Colon (tissue), 2 donors: ENCODE measurements around the gene VGLL3.
"Not testable (repeated sequence)": the region's sequence is repeated elsewhere in the genome, so short reads cannot be mapped to it uniquely, and the experiment has no call there.

Experiments used
- FAIRE-seq: peaks from 2 replicates; lab custom pipeline; 2012; peaks lifted over from hg19 to GRCh38; lab: Jason Lieb, UNC
- donor health status: control.
- donor health status: control.

VGLL3 gene

DNA sequence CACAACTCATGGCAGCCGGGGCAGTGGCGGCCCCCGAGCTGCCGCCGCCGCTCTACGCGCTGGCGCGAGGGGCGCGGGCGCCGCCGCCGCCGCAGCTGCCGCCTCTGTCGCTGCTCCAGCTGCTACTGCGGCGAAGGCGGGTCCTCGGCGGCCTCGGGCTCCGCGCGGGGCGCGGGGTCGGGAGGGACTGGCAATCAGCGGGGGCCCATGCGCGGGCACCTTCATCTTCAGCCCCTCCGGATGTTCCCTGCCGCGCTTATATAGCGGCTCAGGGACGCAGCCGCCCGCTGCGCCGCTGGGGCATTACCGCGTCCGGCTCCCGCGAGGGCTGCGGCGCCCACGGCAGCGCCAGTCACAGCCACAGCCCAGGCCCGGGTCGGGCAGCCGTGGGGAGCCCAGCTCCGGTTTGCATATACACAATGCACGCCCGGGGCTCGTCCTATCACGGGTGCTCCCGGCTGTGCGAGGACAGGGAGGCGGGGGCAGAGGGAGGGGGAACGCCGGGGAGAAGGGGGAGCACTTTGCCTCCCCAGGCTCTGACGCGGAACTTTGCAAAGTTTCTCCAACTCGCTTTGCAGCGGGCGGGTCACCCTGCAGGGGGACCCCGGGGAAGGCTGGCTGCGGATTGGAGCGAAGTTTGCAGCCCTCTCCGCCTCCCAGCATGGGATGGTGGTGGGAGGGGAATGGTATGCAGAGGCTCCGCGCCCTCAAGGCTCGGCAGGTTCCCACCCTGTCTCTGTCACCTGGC is at the start of gene VGLL3:
VGLL3 (minus strand) TSS at position 416 of the 748 bp plus-strand sequence; CDS start at position 10, 406 bp downstream.
- no peak for FAIRE-seq

- FAIRE-seq, result no peak
These were observed 46.7 kb upstream of the VGLL3 start for GRCh38 chr3:87037652-87038051.

DNA sequence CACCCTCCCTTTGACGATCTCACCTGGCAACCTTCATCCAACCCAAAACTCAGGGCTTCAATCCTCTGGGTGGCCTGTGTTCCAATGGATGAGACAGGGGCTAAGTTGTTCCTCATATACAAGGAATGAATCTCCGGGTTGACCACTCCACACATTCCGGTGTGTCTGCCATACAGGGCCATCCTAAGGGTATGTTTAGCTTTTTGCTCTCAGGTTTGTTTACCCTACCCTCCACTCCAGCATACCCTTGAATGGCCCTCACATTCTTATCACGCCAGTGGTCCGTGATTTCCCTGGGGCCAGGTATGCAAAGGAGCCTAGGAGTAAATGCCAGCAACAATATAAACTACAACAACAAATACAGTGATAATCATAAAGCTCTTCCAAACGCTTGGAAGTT is 45.7 kb upstream of the VGLL3 start:
- FAIRE-seq, result no peak

- FAIRE-seq, result no peak
These were observed 44.4 kb upstream of the VGLL3 start for GRCh38 chr3:87035339-87035738.

- no peak for FAIRE-seq
These were observed 42.3 kb upstream of the VGLL3 start for GRCh38 chr3:87033205-87033604.

- no peak for FAIRE-seq
These were observed 35.0 kb upstream of the VGLL3 start for GRCh38 chr3:87025661-87026645.

DNA sequence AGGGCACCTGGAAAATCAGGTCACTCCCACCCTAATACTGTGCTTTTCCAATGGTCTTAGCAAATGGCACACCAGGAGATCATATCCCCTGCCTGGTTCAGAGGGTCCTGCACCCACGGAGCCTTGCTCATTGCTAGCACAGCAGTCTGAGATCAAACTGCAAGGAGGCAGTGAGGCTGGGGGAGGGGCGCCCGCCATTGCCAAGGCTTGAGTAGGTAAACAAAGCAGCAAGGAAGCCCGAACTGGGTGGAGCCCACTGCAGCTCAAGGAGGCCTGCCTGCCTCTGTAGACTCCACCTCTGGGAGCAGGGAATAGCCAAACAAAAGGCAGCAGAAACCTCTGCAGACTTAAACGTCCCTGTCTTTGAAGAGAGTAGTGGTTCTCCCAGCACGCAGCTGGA is 26.4 kb upstream of the VGLL3 start:
- FAIRE-seq, result not testable (repeated sequence)

GRCh38 chr3:87009271-87009670 is 18.3 kb upstream of the VGLL3 start:
- FAIRE-seq, result no peak

DNA sequence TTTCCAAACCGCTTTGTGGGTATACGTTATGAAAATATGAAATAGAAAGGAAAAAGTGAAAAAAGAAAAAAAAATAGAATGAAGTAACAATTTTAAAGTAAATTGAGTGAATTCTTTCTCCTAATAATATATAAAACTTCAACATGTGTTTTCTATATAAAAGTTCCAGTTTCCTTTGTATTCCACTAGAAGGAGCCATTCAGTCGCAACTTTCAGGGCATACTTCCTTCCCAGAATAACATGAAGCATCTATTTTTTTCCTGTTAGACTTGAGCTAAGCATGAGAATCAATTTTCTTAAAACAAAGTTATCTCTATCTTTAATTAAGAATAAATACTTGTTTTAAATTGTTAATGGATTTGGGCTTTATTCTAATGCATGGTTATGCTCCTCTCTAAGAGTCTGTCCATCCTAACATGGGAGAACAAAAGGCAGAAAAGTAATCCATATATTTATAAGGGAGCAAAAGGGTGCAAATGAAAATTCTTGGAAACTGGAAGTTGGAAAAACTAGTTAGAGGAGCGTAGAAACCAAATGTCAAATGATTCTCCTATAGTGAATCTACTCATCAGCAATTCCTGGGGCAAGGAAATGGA is 16.0 kb upstream of the VGLL3 start:
- FAIRE-seq, result no peak

DNA sequence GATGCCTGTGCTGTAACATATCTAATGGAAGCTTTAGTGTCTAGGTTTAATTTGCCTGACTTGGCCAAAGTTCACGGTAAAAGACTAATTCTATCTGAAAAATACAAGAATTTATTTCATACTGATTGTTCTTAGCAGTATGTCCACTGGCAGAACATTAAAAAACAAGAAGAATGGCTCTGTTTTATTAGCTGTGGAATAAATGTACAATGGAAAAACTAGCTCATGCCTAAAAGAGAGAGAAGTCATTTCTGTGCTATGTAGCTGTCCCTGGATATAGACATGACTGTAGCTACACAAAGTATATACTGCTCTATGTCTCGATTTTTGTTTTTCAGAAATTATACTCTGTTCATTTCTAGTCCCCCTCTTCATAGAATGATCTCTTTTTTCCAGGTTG is 13.9 kb upstream of the VGLL3 start:
- FAIRE-seq, result no peak

DNA sequence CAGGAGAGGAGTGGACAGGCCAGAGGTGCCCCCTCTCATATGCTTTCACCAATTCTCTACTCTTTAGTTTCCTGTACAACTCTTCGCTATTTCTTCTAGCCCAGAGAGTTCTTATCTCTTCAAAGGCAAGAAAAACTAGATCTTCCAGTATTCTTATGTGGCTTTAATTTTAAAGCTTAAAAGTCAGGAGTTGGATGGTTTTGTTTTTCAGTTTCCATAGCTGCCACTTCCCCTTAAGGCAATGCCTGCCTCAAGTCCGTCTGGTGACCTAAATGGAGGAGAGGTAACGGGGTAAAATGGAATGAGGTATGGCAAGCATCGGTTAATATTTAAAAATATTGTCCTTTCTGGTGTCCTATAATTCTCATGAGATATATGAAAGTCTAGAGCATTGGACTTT is 11.4 kb upstream of the VGLL3 start:
- no peak for FAIRE-seq

DNA sequence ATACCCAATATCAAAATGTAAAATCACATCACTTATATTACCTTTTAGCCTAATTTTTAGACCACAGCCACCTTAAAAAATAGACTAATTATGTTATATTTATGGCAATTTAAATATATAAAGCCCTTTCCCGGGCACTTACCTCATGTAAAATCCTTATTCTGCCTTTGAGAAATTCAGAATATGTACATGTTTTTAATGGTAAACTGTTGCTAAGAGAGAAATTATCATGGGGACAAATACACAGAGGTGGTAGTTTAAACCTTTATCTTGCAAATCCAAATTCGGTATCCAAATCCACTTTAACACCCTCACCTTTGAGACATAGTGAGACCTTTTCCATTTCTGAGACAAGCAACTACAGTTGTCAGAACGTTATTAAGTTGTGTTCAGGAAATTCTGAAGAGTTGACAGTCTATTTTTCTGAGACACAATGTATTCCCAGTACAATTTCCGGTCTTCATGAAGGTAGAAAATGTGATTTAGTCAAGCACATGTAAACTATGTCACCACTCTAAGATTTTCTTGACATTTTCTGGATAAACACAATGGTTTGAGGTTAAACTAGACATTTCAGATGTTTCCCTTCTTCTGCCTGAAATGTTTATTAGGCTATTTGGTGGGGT is 10.6 kb upstream of the VGLL3 start:
- no peak for FAIRE-seq

DNA sequence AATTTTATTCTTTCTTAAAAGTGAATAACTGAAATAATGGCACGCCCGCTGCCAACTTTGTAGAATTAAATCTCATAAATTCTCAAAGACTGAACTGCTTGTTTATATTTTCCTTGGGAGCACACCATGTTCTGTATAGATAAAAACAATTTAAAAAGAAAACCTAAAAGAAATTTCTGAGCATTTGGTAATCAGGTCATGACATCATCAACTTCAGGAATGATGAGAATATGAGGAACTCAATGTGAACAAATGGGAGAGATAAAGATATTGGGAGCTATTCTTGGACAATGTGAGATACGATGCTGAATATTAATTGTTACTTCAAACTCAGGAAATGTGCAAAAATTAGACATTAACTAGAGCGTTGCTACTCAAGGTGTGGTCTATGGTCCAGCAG is 10.0 kb upstream of the VGLL3 start:
- no peak for FAIRE-seq

- FAIRE-seq, result no peak
These were observed 7.6 kb upstream of the VGLL3 start for GRCh38 chr3:86998569-86998968.

DNA sequence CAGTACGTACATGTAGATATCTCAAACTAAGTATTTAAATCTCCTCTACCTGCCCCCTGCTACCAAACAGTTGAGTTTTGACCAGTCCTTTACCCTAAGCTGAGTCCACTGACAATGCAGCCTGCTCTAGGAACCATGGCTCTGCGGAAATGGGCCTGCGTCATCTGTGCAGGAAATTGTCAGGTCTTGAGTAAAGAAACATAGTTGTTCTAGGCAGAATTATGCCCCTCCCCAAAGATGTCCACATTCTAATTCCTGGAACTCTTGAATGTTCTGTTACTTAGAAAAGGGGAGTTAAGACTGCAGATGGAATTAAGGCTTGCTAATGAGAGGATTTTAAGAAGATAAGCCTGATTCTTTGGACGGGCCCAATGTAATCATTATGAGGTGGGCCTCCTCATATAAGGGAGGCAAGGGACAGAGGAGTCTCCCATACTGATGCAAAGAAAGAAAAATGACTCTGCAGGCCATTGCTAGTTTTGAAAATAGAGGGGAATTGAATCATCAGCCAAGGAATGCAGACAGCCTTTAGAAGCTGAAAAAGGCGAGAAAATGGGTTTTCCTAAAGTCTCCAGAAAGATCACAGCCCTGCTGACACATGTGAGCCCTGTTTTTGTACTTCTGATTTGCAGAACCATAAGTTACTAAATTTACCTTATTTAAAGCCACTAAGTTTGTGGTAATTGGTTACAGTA is 5.5 kb upstream of the VGLL3 start:
- no peak for FAIRE-seq

DNA sequence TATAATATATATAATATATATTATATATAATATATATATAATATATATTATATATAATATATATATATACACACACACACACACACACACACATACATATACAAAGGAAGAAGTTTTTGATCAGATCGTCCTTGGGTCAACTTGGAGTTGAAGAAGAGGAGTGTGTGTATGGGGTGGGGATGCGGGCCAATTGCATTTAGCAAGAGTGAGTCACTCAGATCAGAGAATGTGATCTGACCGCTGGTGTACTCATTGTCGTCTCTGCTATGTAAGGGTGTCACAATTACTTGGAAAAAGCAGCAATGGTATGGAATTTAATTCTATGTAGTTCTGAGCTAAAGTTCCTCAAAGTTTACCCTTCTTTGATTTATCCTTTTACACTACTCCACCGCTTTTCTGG is 4.6 kb upstream of the VGLL3 start:
- FAIRE-seq, result no peak

DNA sequence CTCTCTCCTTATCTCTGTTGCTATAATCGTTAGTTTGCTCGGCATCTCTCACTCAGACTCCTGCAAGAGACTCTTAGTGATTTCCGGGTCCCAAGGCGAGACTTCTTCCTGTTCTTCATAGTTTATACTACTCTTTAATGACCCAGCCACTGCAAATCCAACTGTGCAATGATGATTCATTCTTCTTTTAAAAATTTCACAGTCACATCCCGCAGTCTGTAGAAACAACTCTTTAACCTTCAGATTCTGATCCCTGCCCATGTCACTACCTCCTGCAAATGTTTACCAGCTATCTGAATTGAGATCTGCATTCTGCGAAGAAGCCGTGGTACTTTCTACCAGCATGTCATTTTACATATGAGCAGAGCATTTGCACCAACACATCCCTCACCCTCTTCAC is 2.8 kb upstream of the VGLL3 start:
- no peak for FAIRE-seq

GRCh38 chr3:86991840-86992435 is 989 bp upstream of the VGLL3 start:
- no peak for FAIRE-seq

- no peak for FAIRE-seq
These were observed 500 bp upstream of the VGLL3 start for GRCh38 chr3:86991482-86991815.

- no peak for FAIRE-seq
These were observed 776 bp downstream of the VGLL3 start for GRCh38 chr3:86990012-86990733.

DNA sequence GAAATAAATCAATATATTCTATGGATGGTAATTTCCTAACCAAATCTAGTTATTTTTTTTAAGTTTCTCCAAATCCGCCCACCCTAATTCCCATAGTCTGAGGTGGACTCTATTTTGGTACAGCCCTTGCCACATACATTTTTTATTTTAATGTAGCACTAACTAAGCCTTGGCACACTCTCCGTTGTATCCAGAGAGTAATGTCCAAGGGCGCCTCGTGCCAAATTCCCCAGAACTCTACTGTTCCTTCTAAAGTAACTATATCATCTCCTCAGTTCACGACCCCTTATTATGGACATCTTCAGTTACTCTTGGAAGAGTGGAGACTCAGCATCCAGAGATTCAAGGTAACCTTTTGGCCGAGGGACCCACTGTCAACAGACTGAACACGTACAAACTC is 1.3 kb downstream of the VGLL3 start:
- FAIRE-seq, result no peak
